MM.1S (cell line): Measurements from ENCODE around the gene HSPG2.

Experiments used
- DNase-seq: peaks from one replicate; pipeline ENCODE4 v3.0.0-alpha.2; 2015
- H2AFZ ChIP-seq: fragments of 300-600 bp; sonication (generic); 2 replicates; pipeline ENCODE4 v1.6.0; 2016; ENCODE audit warnings: antibody characterized with exemption, low read length
- H3F3A ChIP-seq: fragments of 300-600 bp; sonication (generic); 2 replicates; pipeline ENCODE4 v1.6.1; 2016; ENCODE audit warnings: mild to moderate bottlenecking, antibody characterized with exemption, low read length, moderate library complexity, mixed read lengths; ENCODE audit not compliant: insufficient read depth
- H3K27ac ChIP-seq: fragments of 300-600 bp; sonication (generic); 2 replicates; pipeline ENCODE4 v1.5.1; 2016; ENCODE audit warnings: mild to moderate bottlenecking, low read length
- H3K27me3 ChIP-seq: fragments of 300-600 bp; sonication (generic); replicated peaks from 2 replicates; pipeline ENCODE4 v1.6.0; 2016; ENCODE audit warnings: low read length; ENCODE audit not compliant: insufficient read depth
- H3K36me3 ChIP-seq: fragments of 300-600 bp; sonication (generic); replicated peaks from 2 replicates; pipeline ENCODE4 v1.6.1; 2016; ENCODE audit warnings: mild to moderate bottlenecking, low read length, mixed read lengths; ENCODE audit not compliant: insufficient read depth
- H3K4me1 ChIP-seq: fragments of 300-600 bp; sonication (generic); 2 replicates; pipeline ENCODE4 v1.6.1; 2016; ENCODE audit warnings: low read length, mixed read lengths
- H3K4me2 ChIP-seq: fragments of 300-600 bp; sonication (generic); 2 replicates; pipeline ENCODE4 v1.6.0; 2016; ENCODE audit warnings: low read depth, low read length
- H3K4me3 ChIP-seq: fragments of 300-600 bp; sonication (generic); 2 replicates; pipeline ENCODE4 v1.5.1; 2016; ENCODE audit warnings: low read length, mixed read lengths
- H3K79me2 ChIP-seq: fragments of 300-600 bp; sonication (generic); 2 replicates; pipeline ENCODE4 v1.6.1; 2016; ENCODE audit warnings: mixed run types, low read length, mixed read lengths
- H3K9ac ChIP-seq: fragments of 300-600 bp; sonication (generic); 2 replicates; pipeline ENCODE4 v1.6.1; 2016; ENCODE audit warnings: low read length, mixed read lengths
- H3K9me2 ChIP-seq: fragments of 300-600 bp; sonication (generic); replicated peaks from 2 replicates; pipeline ENCODE4 v1.6.1; 2016; ENCODE audit warnings: mild to moderate bottlenecking, low read length, mixed read lengths; ENCODE audit not compliant: insufficient read depth
- H3K9me3 ChIP-seq: fragments of 300-600 bp; sonication (generic); replicated peaks from 2 replicates; pipeline ENCODE4 v1.6.1; 2016; ENCODE audit warnings: mild to moderate bottlenecking, low read length, mixed read lengths; ENCODE audit not compliant: insufficient read depth
- H4K20me1 ChIP-seq: fragments of 300-600 bp; sonication (generic); 2 replicates; pipeline ENCODE4 v1.6.1; 2016; ENCODE audit warnings: mild to moderate bottlenecking, low read length, moderate library complexity, mixed read lengths; ENCODE audit not compliant: insufficient read depth
- EZH2 ChIP-seq: fragments of 300-600 bp; sonication (generic); optimal IDR thresholded peaks from 2 replicates; pipeline ENCODE3; 2017; ENCODE audit warnings: low read depth, mild to moderate bottlenecking, antibody characterized with exemption, low read length, mixed read lengths
- EZH2phosphoT487 ChIP-seq: fragments of 300-600 bp; sonication (generic); IDR thresholded peaks from 2 replicates; pipeline ENCODE4 v1.6.1; 2018; ENCODE audit warnings: antibody characterized with exemption, low read length
- TF ChIP-seq, protein P1 (sequence below): fragments of 300-600 bp; sonication (generic); IDR thresholded peaks from 2 replicates; pipeline ENCODE4 v1.5.1; 2016; ENCODE audit warnings: antibody characterized with exemption, low read length, mixed read lengths

The HSPG2 gene

DNA sequence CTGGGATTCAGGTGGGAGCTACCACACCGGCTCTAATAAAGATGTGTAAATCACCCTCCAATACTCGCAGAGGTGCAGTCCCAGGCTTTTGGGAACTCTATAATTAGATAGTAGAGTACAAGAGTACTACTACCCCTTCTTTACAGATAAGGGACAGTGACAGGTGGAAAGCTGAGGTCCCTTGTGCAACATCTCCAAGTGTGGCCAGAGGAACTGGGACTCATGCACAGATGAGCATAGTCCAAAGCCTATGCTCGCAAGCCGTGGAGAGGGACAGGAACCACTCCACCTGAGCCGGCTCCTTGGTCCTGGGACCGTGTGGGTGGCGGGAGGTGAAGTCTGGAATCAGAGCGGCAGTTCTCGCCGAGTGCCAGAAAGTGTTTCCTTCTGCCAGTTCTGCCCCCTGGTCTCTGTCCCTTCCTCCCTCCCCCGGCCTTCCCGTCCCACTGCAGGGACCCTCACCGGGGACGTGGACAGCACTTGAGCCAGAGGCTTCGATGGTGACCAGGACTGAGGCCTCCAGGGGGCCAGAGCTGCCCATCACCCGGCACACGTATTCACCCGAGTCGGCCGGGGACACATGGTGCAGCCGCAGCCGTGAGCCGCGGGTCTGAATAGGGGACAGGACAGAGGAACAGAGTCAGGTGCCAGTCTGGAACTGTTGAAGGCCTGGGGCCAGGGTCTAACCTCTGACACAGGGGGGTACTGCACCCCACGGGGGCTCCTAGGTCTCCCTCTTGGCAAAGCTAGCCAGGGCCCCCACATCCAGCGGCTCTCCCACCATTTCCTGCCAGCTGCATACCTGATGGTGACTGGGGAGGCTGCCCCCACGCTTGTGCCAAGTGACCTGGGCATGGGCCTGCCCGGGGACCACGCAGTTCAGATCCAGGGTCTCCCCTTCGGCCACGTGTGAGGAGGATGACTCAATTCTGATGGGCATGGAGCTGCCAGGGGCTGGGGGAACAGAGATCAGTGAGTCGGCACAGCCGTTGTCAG lies 91.2 kb downstream of the HSPG2 start:
- H3K79me2 ChIP-seq, result no peaks in the 10 kb centered on the region
- H3K27me3 ChIP-seq, result no peaks in the 10 kb centered on the region
- H3K4me1 ChIP-seq, result no peaks in the 10 kb centered on the region
- no peaks in the 10 kb centered on the region for H3F3A ChIP-seq
- TF ChIP-seq, protein P1, sequence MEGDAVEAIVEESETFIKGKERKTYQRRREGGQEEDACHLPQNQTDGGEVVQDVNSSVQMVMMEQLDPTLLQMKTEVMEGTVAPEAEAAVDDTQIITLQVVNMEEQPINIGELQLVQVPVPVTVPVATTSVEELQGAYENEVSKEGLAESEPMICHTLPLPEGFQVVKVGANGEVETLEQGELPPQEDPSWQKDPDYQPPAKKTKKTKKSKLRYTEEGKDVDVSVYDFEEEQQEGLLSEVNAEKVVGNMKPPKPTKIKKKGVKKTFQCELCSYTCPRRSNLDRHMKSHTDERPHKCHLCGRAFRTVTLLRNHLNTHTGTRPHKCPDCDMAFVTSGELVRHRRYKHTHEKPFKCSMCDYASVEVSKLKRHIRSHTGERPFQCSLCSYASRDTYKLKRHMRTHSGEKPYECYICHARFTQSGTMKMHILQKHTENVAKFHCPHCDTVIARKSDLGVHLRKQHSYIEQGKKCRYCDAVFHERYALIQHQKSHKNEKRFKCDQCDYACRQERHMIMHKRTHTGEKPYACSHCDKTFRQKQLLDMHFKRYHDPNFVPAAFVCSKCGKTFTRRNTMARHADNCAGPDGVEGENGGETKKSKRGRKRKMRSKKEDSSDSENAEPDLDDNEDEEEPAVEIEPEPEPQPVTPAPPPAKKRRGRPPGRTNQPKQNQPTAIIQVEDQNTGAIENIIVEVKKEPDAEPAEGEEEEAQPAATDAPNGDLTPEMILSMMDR, result no peak
- TF ChIP-seq EZH2 (no peak), EZH2phosphoT487 (no peak)
- no peak overlapping the region for H3K4me2 ChIP-seq
- DNase-seq, result no peak
- H4K20me1 ChIP-seq, result no peaks in the 10 kb centered on the region
- H3K4me3 ChIP-seq, result no peak overlapping the region
- no peaks in the 10 kb centered on the region for H3K9me3 ChIP-seq
- no peak overlapping the region for H2AFZ ChIP-seq
- no peak overlapping the region for H3K9ac ChIP-seq
- no peak overlapping the region for H3K27ac ChIP-seq
- no peaks in the 10 kb centered on the region for H3K9me2 ChIP-seq
- H3K36me3 ChIP-seq, result no peaks in the 10 kb centered on the region

DNA sequence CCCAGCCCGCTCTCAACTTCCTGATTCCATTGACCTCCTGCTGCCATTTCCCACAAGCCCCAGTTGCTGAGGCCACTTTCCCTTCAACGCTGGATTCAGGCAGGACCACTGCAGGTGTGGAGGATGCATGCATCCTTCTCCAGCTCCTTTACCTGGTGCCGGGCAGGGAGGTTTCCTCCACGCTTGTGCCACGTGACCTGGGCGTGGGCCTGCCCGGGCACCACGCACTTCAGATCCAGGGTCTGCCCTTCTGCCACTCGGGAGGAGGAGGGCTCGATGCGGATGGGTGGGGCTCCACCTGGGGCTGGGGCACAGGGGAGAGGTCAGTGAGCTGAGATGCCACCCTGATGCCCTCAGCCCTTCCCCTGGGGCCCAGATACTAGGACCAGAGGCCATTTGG lies 93.1 kb downstream of the HSPG2 start:
- Histone ChIP-seq H3K4me1 (no peaks in the 10 kb centered on the region), H3K4me2 (no peak overlapping the region), H3K9me3 (no peaks in the 10 kb centered on the region), H3K9me2 (no peaks in the 10 kb centered on the region), H3K27me3 (no peaks in the 10 kb centered on the region), H3F3A (no peaks in the 10 kb centered on the region), H2AFZ (no peak overlapping the region), H3K4me3 (no peak overlapping the region), H3K79me2 (no peaks in the 10 kb centered on the region), H3K9ac (no peak overlapping the region), H3K36me3 (no peaks in the 10 kb centered on the region), H3K27ac (no peak overlapping the region), H4K20me1 (no peaks in the 10 kb centered on the region)
- DNase-seq, result no peak
- TF ChIP-seq EZH2 (no peak), EZH2phosphoT487 (no peak)
- TF ChIP-seq, protein P1, result no peak

DNA sequence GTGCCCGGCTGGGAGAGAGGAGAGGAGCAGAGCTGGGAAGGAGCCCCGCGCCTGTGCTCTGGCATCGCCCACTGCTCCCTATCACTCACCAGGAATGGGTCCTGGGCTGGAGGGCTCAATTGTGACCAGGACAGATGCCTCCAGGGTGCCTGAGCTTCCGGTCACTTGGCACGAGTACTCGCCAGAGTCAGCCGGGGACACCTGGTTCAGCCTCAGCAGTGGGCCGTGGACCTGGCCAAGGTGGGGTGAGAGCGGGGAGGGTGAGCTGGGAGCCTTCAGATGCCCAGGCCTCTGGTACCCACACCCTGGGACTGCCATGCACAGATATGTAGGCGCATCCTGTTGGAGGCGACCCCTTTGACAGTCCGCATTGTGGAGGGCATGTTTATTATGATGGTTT lies 93.9 kb downstream of the HSPG2 start:
- Histone ChIP-seq H3F3A (no peaks in the 10 kb centered on the region), H3K27ac (no peak overlapping the region), H2AFZ (no peak overlapping the region), H3K9me2 (no peaks in the 10 kb centered on the region), H3K79me2 (no peaks in the 10 kb centered on the region), H3K27me3 (no peaks in the 10 kb centered on the region), H3K9me3 (no peaks in the 10 kb centered on the region), H3K4me1 (no peaks in the 10 kb centered on the region), H3K4me2 (no peak overlapping the region), H3K36me3 (no peaks in the 10 kb centered on the region), H3K4me3 (no peak overlapping the region), H4K20me1 (no peaks in the 10 kb centered on the region), H3K9ac (no peak overlapping the region)
- TF ChIP-seq, protein P1, result no peak
- no peak for TF ChIP-seq EZH2
- TF ChIP-seq EZH2phosphoT487, result no peak
- DNase-seq, result no peak
